HepG2 (cell line): ENCODE measurements around the gene NKD1. TPM values are rescaled to one million over a fixed set of nuclear protein-coding genes. Genes with fewer than 3 reads are reported as not detected.

Experiments used
- AHDC1 ChIP-seq: sonication (generic); formaldehyde crosslinking; IDR thresholded peaks from 2 replicates; pipeline ENCODE4 v1.5.1; 2020; ENCODE audit warnings: mild to moderate bottlenecking, missing genetic modification reagents, borderline replicate concordance
- CREM ChIP-seq, 2 experiments: sonication (generic) in 1 of 2; formaldehyde crosslinking in 1 of 2; IDR thresholded peaks; 2 replicates each; pipeline versions ENCODE4 v1.4.0 to v1.6.1; 2016 to 2020; ENCODE audit warnings: antibody characterized with exemption in 1 of 2, mild to moderate bottlenecking in 1 of 2, missing genetic modification reagents in 1 of 2
- DPF2 ChIP-seq: sonication (generic); formaldehyde crosslinking; IDR thresholded peaks from 2 replicates; pipeline ENCODE4 v1.4.0; 2020; ENCODE audit warnings: mild to moderate bottlenecking, low read depth, missing genetic modification reagents, borderline replicate concordance
- EP300 ChIP-seq, 3 experiments: sonication (generic) in 1 of 3; formaldehyde crosslinking in 1 of 3; IDR thresholded peaks; 2 replicates each; pipeline versions ENCODE4 v1.5.1 to v1.6.1; 2011 to 2020; ENCODE audit warnings: low read depth in 2 of 3, low read length in 2 of 3, borderline replicate concordance in 1 of 3, improper control_type of control experiment in 1 of 3, mild to moderate bottlenecking in 1 of 3, missing genetic modification reagents in 1 of 3, moderate library complexity in 1 of 3
- HES4 ChIP-seq: sonication (generic); formaldehyde crosslinking; IDR thresholded peaks from 2 replicates; pipeline ENCODE4 v1.9.0; 2021; ENCODE audit warnings: mild to moderate bottlenecking, missing genetic modification reagents, borderline replicate concordance
- HIVEP1 ChIP-seq: sonication (generic); formaldehyde crosslinking; IDR thresholded peaks from 2 replicates; pipeline ENCODE4 v1.4.0; 2020; ENCODE audit warnings: mild to moderate bottlenecking, missing genetic modification reagents
- KDM6A ChIP-seq: IDR thresholded peaks from 2 replicates; pipeline ENCODE4 v1.6.1; 2016; ENCODE audit warnings: low read depth
- MXD3 ChIP-seq: IDR thresholded peaks from 2 replicates; pipeline ENCODE4 v1.6.1; 2016; ENCODE audit warnings: mild to moderate bottlenecking, missing biosample characterization, missing genetic modification reagents
- RFXAP ChIP-seq: sonication (generic); formaldehyde crosslinking; IDR thresholded peaks from 2 replicates; pipeline ENCODE4 v1.4.0; 2020; ENCODE audit warnings: missing genetic modification reagents, borderline replicate concordance
- SNAPC5 ChIP-seq: sonication (generic); formaldehyde crosslinking; IDR thresholded peaks from 2 replicates; pipeline ENCODE4 v1.8.1; 2023; ENCODE audit warnings: mild to moderate bottlenecking, missing genetic modification reagents, borderline replicate concordance
- U2AF1 ChIP-seq: fragments of 200-400 bp; formaldehyde crosslinking; optimal IDR thresholded peaks from 2 replicates; pipeline ENCODE3; 2017; ENCODE audit warnings: mild to moderate bottlenecking, low read depth, low read length
- ZFP91 ChIP-seq: sonication (generic); formaldehyde crosslinking; IDR thresholded peaks from 2 replicates; pipeline ENCODE4 v1.9.0; 2022; ENCODE audit warnings: missing genetic modification reagents, mild to moderate bottlenecking, borderline replicate concordance
- ZNF121 ChIP-seq: sonication (generic); formaldehyde crosslinking; IDR thresholded peaks from 2 replicates; pipeline ENCODE4 v1.5.0; 2020; ENCODE audit warnings: mild to moderate bottlenecking, missing genetic modification reagents
- ZNF710 ChIP-seq: sonication (generic); formaldehyde crosslinking; IDR thresholded peaks from 2 replicates; pipeline ENCODE4 v1.5.0; 2020; ENCODE audit warnings: mild to moderate bottlenecking, missing genetic modification reagents, borderline replicate concordance
- ZNF780A ChIP-seq: sonication (generic); formaldehyde crosslinking; IDR thresholded peaks from 2 replicates; pipeline ENCODE4 v1.8.0; 2022; ENCODE audit warnings: mild to moderate bottlenecking, missing genetic modification reagents, moderate library complexity
- polyA plus RNA-seq, 8 experiments: library from polyadenylated mRNA; depleted of rRNA in 3 of 8; stranded (reverse) in 7 of 8; unstranded in 1 of 8; fragments of >200 nt; fragmentation: Illumina TruSeq in 4 of 8; extraction: Trizol in 4 of 8; gene quantifications; 2 replicates each; pipeline versions ENCODE4 v1.2.1 to v1.2.3, GENCODE V29; 2011 to 2016; ENCODE audit warnings: low read depth in 4 of 8, missing spikeins in 1 of 8, mixed read lengths in 1 of 8; ENCODE audit not compliant: insufficient read depth in 1 of 8
- total RNA-seq, 5 experiments: library from RNA; depleted of rRNA; stranded (reverse); fragments of >200 nt; fragmentation: Illumina TruSeq; extraction: Trizol; gene quantifications; 2 replicates each; pipeline ENCODE4 v1.2.3, GENCODE V29; 2016; ENCODE audit warnings: low read depth in 1 of 5

The NKD1 gene
- total and polyA plus RNA-seq, 2 of the 13 experiments (the other 11 are each of a cell fraction or from before 2014, with no cell fraction given): 70.4 to 121 TPM

- TF ChIP-seq AHDC1 (CRISPR knock-in tag): peak; percentile 64; the same call in 1 of the 2 replicates
- peak; percentile 95 for TF ChIP-seq U2AF1
- TF ChIP-seq ZFP91 (CRISPR knock-in tag): peak; percentile 65; the same call in 1 of the 2 replicates
- TF ChIP-seq HES4 (CRISPR knock-in tag): no peak; the same call in 1 of the 2 replicates
- peak; percentile 92 for TF ChIP-seq HIVEP1 (CRISPR knock-in tag)
- TF ChIP-seq EP300 (IDR thresholded peaks at IDR 0.05; ENCODE audit: low read depth in 2 of 2, low read length in 2 of 2): peak; percentile 81 to 98; a peak in 3 of 4 replicates
- peak; percentile 91 for TF ChIP-seq EP300 (CRISPR knock-in tag; IDR thresholded peaks at IDR 0.05; ENCODE audit: borderline replicate concordance)
- no peak for TF ChIP-seq ZNF780A (CRISPR knock-in tag)
- TF ChIP-seq DPF2 (CRISPR knock-in tag): peak; percentile 51; the same call in 1 of the 2 replicates
- TF ChIP-seq ZNF710 (CRISPR knock-in tag): peak; percentile 79; the same call in 1 of the 2 replicates
- TF ChIP-seq SNAPC5 (CRISPR knock-in tag): 0 out of 2 replicates have a peak, but pooled peaks have one; percentile 35
- peak; percentile 70; the same call in 1 of the 2 replicates for TF ChIP-seq KDM6A (CRISPR knock-in tag)
- no peak for TF ChIP-seq ZNF121
- TF ChIP-seq MXD3 (CRISPR knock-in tag): peak; percentile 38; the same call in 1 of the 2 replicates
- TF ChIP-seq RFXAP (CRISPR knock-in tag): peak; percentile 76; the same call in 1 of the 2 replicates
- peak; percentile 90 for TF ChIP-seq CREM (IDR thresholded peaks at IDR 0.05)
- no peak for TF ChIP-seq CREM (CRISPR knock-in tag; IDR thresholded peaks at IDR 0.05)
Measured at GRCh38 chr16:50547340-50548124, 664 bp upstream of the NKD1 start (continued).
